Epithelial cell of prostate (primary cell): ENCODE data around the gene COPS8.

Experiments
- DNase-seq: peaks from one replicate; pipeline ENCODE4 v3.0.0-alpha.2; 2011; ENCODE audit warnings: low read depth, low spot score
- H3K27ac ChIP-seq: fragments of 450-650 bp; 2 replicates; pipeline ENCODE4 v1.5.1; 2017; ENCODE audit warnings: mild to moderate bottlenecking

Gene COPS8

GRCh38 chr2:237062585-237062984 is 23.1 kb upstream of the COPS8 start:
- DNase-seq: no peak
- no peak overlapping the region for H3K27ac ChIP-seq

- no peak for DNase-seq
- H3K27ac ChIP-seq: no peak overlapping the region
These were observed 21.3 kb upstream of the COPS8 start for GRCh38 chr2:237064203-237065070.

- H3K27ac ChIP-seq: no peak overlapping the region
- no peak for DNase-seq
These were observed 20.7 kb upstream of the COPS8 start for GRCh38 chr2:237065071-237065377.

- DNase-seq: no peak
These were observed 19.3 kb upstream of the COPS8 start for GRCh38 chr2:237066396-237066795.

GRCh38 chr2:237068005-237068576 is 17.6 kb upstream of the COPS8 start:
- no peak overlapping the region for H3K27ac ChIP-seq
- DNase-seq: no peak

More at GRCh38 chr2:237066396-237066795, 19.3 kb upstream of the COPS8 start:
- no peak overlapping the region for H3K27ac ChIP-seq

GRCh38 chr2:237072067-237072931 is 13.4 kb upstream of the COPS8 start:
- no peak for DNase-seq
- H3K27ac ChIP-seq: no peak overlapping the region

- no peak for DNase-seq
- H3K27ac ChIP-seq: peak overlapping the region; percentile 26
These were observed 12.1 kb upstream of the COPS8 start for GRCh38 chr2:237073552-237073951.

- DNase-seq: no peak
These were observed 11.3 kb upstream of the COPS8 start for GRCh38 chr2:237074211-237074993.

GRCh38 chr2:237075749-237076599 is 9.7 kb upstream of the COPS8 start:
- H3K27ac ChIP-seq: no peak overlapping the region
- no peak for DNase-seq

More at GRCh38 chr2:237074211-237074993, 11.3 kb upstream of the COPS8 start:
- peak overlapping the region; percentile 26 for H3K27ac ChIP-seq

- no peak for DNase-seq
- no peak overlapping the region for H3K27ac ChIP-seq
These were observed 4.1 kb upstream of the COPS8 start for GRCh38 chr2:237081596-237081995.

GRCh38 chr2:237083026-237083425 is 2.7 kb upstream of the COPS8 start:
- H3K27ac ChIP-seq: no peak overlapping the region
- DNase-seq: no peak

- H3K27ac ChIP-seq: no peak overlapping the region
- DNase-seq: no peak
These were observed 1.2 kb upstream of the COPS8 start for GRCh38 chr2:237084444-237084843.

GRCh38 chr2:237090906-237091305 is 5.2 kb downstream of the COPS8 start:
- DNase-seq: no peak
- H3K27ac ChIP-seq: no peak overlapping the region

GRCh38 chr2:237091779-237092436 is 6.2 kb downstream of the COPS8 start:
- no peak for DNase-seq
- H3K27ac ChIP-seq: peak overlapping the region; percentile 5

GRCh38 chr2:237092506-237092905 is 6.8 kb downstream of the COPS8 start:
- DNase-seq: no peak
- no peak overlapping the region for H3K27ac ChIP-seq

GRCh38 chr2:237092920-237093781 is 7.5 kb downstream of the COPS8 start:
- DNase-seq: no peak

GRCh38 chr2:237096201-237096600 is 10.5 kb downstream of the COPS8 start:
- peak overlapping the region; percentile 92 for H3K27ac ChIP-seq
- no peak for DNase-seq

More at GRCh38 chr2:237092920-237093781, 7.5 kb downstream of the COPS8 start:
- no peak overlapping the region for H3K27ac ChIP-seq

GRCh38 chr2:237096911-237097310 is 11.2 kb downstream of the COPS8 start:
- DNase-seq: no peak
- peak overlapping the region; percentile 92 for H3K27ac ChIP-seq
